H1 (cell line): ENCODE results near the gene ZDHHC24. TPM values are rescaled to one million over a fixed set of nuclear protein-coding genes. Genes with fewer than 3 reads are reported as not detected.

Experiments used
- BCL11A ChIP-seq, 2 experiments: IDR thresholded peaks; one replicate each; pipeline ENCODE4 v1.6.1; 2011; ENCODE audit warnings: low read depth in 2 of 2, low read length in 2 of 2, mild to moderate bottlenecking in 2 of 2
- CBX5 ChIP-seq: fragments of 300-800, 300-1000 bp; sonication (generic); IDR thresholded peaks from 2 replicates; pipeline ENCODE4 v1.7.1; 2016; ENCODE audit warnings: antibody characterized with exemption, low read length, low read depth
- EZH2 ChIP-seq: fragments of 200-600 bp; sonication (generic); IDR thresholded peaks from 2 replicates; pipeline ENCODE4 v1.7.1; 2012; ENCODE audit warnings: low read depth, mild to moderate bottlenecking, moderate library complexity, low read length, inconsistent platforms; ENCODE audit not compliant: severe bottlenecking
- NRF1 ChIP-seq: IDR thresholded peaks from 2 replicates; pipeline ENCODE4 v1.6.1; 2011; ENCODE audit warnings: mild to moderate bottlenecking, low read depth, low read length, improper control_type of control experiment
- POLR2A ChIP-seq, 2 experiments: IDR thresholded peaks; 1 replicate in 1 of 2; 2 replicates in 1 of 2; pipeline ENCODE4 v1.6.1; 2011; ENCODE audit warnings: low read depth in 2 of 2, low read length in 2 of 2, mild to moderate bottlenecking in 2 of 2; ENCODE audit errors: control extremely low read depth in 1 of 2
- POLR2AphosphoS5 ChIP-seq: IDR thresholded peaks from 2 replicates; pipeline ENCODE4 v1.6.1; 2011; ENCODE audit warnings: low read depth, low read length
- RBBP5 ChIP-seq: IDR thresholded peaks from 2 replicates; pipeline ENCODE4 v1.7.1; 2012; ENCODE audit warnings: low read depth, mild to moderate bottlenecking, inconsistent platforms, low read length, moderate library complexity, borderline replicate concordance
- polyA plus RNA-seq, 7 experiments: library from polyadenylated mRNA; depleted of rRNA in 3 of 7; stranded (reverse) in 5 of 7; unstranded in 2 of 7; fragments of >200 nt in 5 of 7; fragments of 200-250 nt in 2 of 7; gene quantifications; 1 replicate in 5 of 7; 2 replicates in 1 of 7; 4 replicates in 1 of 7; pipeline versions ENCODE4 v1.2.1 to v1.2.3, GENCODE V29; 2011 to 2013; ENCODE audit warnings: missing spikeins in 2 of 7, mixed read lengths in 2 of 7
- total RNA-seq: library from RNA; stranded (reverse); fragmentation: NEBNext Ultra II Directional; extraction: Animal tissue kit (Norgen Biotek cat#: 25700); gene quantifications from 2 replicates; pipeline ENCODE4 v1.2.1, GENCODE V29; 2021

Gene ZDHHC24
- total and polyA plus RNA-seq, 2 of the 8 experiments (the other 6 are each of a cell fraction or from before 2014, with no cell fraction given) = 8.4 to 9.7 TPM

- TF ChIP-seq POLR2AphosphoS5 (no peak), POLR2A (IDR thresholded peaks at IDR 0.05; ENCODE audit: control extremely low read depth in 1 of 2, low read depth in 2 of 2, low read length in 2 of 2) (no peak), RBBP5 (no peak), EZH2 (no peak), BCL11A (IDR thresholded peaks at IDR 0.05; ENCODE audit: low read depth in 2 of 2, low read length in 2 of 2) (no peak), CBX5 (no peak), NRF1 (no peak)
Observed at GRCh38 chr11:66539170-66539869, 6.5 kb downstream of the ZDHHC24 start (continued).
